ENCODE data around the gene STARD13.

DNA sequence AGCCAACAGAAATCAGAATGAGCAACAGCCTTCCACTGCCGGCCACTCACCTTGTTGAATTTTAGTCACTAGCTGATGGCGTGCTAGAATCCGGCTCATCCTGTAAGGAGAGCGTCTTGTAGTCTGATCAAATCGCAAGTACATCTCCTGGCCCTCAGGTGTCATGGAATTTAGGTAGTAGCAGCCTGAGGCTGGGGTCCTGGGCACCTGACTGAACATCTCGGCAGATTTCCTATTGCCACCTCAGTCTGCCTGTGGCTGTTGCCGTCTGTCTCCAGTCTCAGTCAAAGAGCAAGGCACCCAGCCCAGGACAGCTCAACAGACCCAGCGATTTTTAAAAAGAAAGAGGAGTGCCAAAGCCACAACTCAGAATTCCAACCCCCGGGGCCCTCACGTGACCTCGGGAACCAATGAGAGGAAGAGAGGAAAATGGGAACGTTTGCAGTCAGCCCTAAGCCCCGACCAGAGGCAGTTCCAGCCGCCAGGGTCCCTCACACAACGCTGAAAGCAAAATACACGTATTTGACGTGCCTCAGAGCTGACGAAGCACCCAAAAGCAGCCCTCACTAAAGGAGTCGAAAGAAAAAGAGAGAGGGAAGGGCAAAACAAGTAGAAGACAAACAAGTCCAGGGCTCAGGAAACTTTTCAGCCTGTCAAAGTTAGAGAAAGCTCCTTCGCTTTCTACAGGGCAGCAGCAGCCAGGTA, at the start of gene STARD13:
- TF ChIP-seq, protein P1, sequence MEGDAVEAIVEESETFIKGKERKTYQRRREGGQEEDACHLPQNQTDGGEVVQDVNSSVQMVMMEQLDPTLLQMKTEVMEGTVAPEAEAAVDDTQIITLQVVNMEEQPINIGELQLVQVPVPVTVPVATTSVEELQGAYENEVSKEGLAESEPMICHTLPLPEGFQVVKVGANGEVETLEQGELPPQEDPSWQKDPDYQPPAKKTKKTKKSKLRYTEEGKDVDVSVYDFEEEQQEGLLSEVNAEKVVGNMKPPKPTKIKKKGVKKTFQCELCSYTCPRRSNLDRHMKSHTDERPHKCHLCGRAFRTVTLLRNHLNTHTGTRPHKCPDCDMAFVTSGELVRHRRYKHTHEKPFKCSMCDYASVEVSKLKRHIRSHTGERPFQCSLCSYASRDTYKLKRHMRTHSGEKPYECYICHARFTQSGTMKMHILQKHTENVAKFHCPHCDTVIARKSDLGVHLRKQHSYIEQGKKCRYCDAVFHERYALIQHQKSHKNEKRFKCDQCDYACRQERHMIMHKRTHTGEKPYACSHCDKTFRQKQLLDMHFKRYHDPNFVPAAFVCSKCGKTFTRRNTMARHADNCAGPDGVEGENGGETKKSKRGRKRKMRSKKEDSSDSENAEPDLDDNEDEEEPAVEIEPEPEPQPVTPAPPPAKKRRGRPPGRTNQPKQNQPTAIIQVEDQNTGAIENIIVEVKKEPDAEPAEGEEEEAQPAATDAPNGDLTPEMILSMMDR (IDR thresholded peaks at IDR 0.05; ENCODE audit: insufficient read depth, low read length) = no peak
- TF ChIP-seq POLR2AphosphoS5 (IDR thresholded peaks at IDR 0.05; ENCODE audit: low read depth) (no peak), GABPA (IDR thresholded peaks at IDR 0.05; ENCODE audit: low read depth) (no peak), SPI1 (IDR thresholded peaks at IDR 0.05; ENCODE audit: borderline replicate concordance, low read depth) (no peak)
- TF ChIP-seq, protein P2, sequence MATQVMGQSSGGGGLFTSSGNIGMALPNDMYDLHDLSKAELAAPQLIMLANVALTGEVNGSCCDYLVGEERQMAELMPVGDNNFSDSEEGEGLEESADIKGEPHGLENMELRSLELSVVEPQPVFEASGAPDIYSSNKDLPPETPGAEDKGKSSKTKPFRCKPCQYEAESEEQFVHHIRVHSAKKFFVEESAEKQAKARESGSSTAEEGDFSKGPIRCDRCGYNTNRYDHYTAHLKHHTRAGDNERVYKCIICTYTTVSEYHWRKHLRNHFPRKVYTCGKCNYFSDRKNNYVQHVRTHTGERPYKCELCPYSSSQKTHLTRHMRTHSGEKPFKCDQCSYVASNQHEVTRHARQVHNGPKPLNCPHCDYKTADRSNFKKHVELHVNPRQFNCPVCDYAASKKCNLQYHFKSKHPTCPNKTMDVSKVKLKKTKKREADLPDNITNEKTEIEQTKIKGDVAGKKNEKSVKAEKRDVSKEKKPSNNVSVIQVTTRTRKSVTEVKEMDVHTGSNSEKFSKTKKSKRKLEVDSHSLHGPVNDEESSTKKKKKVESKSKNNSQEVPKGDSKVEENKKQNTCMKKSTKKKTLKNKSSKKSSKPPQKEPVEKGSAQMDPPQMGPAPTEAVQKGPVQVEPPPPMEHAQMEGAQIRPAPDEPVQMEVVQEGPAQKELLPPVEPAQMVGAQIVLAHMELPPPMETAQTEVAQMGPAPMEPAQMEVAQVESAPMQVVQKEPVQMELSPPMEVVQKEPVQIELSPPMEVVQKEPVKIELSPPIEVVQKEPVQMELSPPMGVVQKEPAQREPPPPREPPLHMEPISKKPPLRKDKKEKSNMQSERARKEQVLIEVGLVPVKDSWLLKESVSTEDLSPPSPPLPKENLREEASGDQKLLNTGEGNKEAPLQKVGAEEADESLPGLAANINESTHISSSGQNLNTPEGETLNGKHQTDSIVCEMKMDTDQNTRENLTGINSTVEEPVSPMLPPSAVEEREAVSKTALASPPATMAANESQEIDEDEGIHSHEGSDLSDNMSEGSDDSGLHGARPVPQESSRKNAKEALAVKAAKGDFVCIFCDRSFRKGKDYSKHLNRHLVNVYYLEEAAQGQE (IDR thresholded peaks at IDR 0.05; ENCODE audit: insufficient replicate concordance, low read depth) = no peak
